NB4 (cell line): ENCODE measurements around the gene SECISBP2L.

Source experiments
- POLR2A ChIP-seq: IDR thresholded peaks from 2 replicates; pipeline ENCODE4 v1.6.1; 2011; ENCODE audit warnings: mild to moderate bottlenecking; ENCODE audit not compliant: insufficient read length; ENCODE audit errors: extremely low read depth
- TF ChIP-seq, protein P1 (sequence below): IDR thresholded peaks from one replicate; pipeline ENCODE4 v1.5.1; 2012; ENCODE audit warnings: low read depth, low read length

- TF ChIP-seq, protein P1, sequence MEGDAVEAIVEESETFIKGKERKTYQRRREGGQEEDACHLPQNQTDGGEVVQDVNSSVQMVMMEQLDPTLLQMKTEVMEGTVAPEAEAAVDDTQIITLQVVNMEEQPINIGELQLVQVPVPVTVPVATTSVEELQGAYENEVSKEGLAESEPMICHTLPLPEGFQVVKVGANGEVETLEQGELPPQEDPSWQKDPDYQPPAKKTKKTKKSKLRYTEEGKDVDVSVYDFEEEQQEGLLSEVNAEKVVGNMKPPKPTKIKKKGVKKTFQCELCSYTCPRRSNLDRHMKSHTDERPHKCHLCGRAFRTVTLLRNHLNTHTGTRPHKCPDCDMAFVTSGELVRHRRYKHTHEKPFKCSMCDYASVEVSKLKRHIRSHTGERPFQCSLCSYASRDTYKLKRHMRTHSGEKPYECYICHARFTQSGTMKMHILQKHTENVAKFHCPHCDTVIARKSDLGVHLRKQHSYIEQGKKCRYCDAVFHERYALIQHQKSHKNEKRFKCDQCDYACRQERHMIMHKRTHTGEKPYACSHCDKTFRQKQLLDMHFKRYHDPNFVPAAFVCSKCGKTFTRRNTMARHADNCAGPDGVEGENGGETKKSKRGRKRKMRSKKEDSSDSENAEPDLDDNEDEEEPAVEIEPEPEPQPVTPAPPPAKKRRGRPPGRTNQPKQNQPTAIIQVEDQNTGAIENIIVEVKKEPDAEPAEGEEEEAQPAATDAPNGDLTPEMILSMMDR = no peak
- TF ChIP-seq POLR2A = no peak
Observed at GRCh38 chr15:49045751-49046219, 461 bp downstream of the SECISBP2L start.
